ENCODE data around the gene ZNF385A.

Gene ZNF385A

DNA sequence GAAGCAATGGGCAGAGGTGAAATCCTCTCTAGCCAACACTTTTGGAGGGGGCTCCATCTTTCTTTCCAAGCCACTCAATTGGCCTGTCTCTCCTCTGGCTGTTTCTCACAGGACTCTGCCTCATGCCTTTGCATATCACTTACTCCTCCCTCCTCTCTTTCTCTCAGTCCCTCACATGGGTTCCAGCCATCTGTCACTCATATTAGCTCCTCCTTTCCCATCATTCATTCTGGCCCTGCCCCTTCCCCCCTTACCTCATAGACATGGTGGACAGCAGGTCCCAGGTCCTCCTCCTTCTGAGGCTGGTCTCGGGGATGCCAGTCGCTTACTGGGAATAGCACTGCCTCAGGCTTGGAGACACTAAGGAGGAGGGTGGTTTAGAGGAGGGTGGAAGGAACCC is 16.6 kb upstream of the ZNF385A start:
- Histone ChIP-seq H3K4me1 (ENCODE audit: control insufficient read depth, insufficient read depth, low read length) (no peaks in the 10 kb centered on the region), H3K9me3 (ENCODE audit: control insufficient read depth, insufficient read depth, low read length) (no peaks in the 10 kb centered on the region), H3K27ac (ENCODE audit: low read length) (no peak overlapping the region), H3K4me3 (ENCODE audit: low read length) (no peak overlapping the region), H3K27me3 (ENCODE audit: control insufficient read depth, insufficient read depth, low read length) (no peaks in the 10 kb centered on the region), H3K36me3 (ENCODE audit: control insufficient read depth, insufficient read depth, low read length) (peaks cover 22% of the 10 kb centered on the region; the same call in 1 of the 2 replicates)
- no CpG with 5 or more reads among the region's 2 CpGs for WGBS (ENCODE audit: insufficient coverage, insufficient read length)
- no peak for DNase-seq (ENCODE audit: low read depth, low spot score)

DNA sequence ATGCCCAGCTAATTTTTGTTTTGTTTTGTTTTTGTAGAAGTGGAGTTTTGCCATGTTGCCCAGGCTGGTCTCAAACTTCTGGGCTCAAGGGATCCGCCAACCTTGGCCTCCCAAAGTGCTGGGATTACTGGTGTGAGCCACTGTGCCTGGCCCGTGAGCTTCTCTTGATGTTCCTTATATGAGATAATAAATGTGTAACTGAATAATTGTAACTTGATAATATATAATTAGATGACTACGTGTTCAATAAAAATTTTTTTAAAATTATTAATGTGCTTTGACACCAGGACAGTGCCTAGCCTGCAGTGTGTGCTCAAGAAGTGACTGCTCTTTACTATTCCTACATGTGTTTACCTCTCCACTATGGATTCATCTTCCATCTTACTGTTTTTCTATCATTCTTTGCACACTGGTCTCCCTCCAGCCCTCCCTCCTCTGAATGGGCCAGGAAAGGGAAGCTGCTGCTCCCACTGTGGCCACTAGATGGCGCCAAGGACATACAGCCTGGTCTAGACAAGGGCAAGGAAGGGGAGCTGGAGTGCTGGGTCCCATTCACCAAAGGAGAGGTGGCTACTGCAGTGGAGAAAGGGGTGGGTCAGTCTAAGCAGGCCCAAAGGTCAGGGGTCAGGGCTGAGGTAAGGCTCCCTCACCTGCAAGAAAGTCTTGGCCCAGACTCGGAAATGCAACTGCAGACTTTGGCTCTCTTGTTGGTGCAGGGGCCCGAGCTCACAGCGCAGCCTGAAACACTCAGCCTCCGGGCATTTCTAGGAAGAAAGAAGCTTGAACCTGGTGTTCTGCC is 14.7 kb upstream of the ZNF385A start:
- Histone ChIP-seq H3K4me1 (ENCODE audit: control insufficient read depth, insufficient read depth, low read length) (no peaks in the 10 kb centered on the region), H3K27ac (ENCODE audit: low read length) (no peak overlapping the region), H3K27me3 (ENCODE audit: control insufficient read depth, insufficient read depth, low read length) (no peaks in the 10 kb centered on the region), H3K36me3 (ENCODE audit: control insufficient read depth, insufficient read depth, low read length) (peaks cover 22% of the 10 kb centered on the region; the same call in 1 of the 2 replicates), H3K9me3 (ENCODE audit: control insufficient read depth, insufficient read depth, low read length) (no peaks in the 10 kb centered on the region), H3K4me3 (ENCODE audit: low read length) (no peak overlapping the region)
- no CpG with 5 or more reads among the region's 8 CpGs for WGBS (ENCODE audit: insufficient coverage, insufficient read length)
- no peak for DNase-seq (ENCODE audit: low read depth, low spot score)

DNA sequence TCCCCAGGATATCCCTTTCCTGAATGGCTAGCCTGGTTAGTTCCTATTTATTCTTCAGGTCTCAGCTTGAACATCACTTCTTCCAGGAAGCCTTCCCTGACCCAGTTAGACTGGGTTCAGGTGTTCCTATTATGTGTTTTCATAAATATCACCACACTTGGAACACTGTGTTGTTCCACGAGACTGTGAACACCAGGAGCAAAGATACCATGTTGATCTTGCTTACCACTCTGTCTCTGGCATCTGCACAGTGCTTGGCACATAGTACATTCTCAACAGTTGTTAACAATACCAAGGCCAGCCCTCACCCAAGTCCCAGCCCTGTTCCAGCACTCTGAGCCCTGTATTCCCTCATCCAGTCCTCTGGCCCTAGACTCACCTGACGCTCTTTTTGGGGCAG is 13.7 kb upstream of the ZNF385A start:
- H3K9me3 ChIP-seq (ENCODE audit: control insufficient read depth, insufficient read depth, low read length) = no peaks in the 10 kb centered on the region

DNA sequence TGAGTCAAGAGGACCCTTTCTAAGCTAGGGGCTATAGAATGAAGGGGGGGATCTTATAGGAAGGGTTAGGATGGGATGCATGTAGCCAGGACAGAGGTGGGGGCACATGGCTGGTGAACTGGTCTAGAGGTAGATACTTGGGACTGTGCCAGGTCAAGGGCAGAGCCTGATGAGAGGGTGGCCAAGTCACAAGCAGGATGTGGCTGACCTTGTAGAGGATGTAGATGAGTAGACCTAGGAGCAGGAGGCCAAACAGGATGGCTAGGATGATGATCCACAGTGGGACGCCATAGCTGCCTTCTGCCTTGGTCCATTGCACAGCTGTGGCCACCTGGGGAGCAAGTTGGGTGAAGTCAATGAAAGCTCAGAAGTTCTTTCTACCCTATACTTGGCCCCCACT is 12.6 kb upstream of the ZNF385A start:
- Histone ChIP-seq H3K9me3 (ENCODE audit: control insufficient read depth, insufficient read depth, low read length) (no peaks in the 10 kb centered on the region), H3K27ac (ENCODE audit: low read length) (no peak overlapping the region), H3K4me1 (ENCODE audit: control insufficient read depth, insufficient read depth, low read length) (0 out of 2 replicates have a peak, but pooled peaks cover 2% of the 10 kb centered on the region), H3K36me3 (ENCODE audit: control insufficient read depth, insufficient read depth, low read length) (peaks cover 20% of the 10 kb centered on the region; the same call in 1 of the 2 replicates), H3K4me3 (ENCODE audit: low read length) (no peak overlapping the region), H3K27me3 (ENCODE audit: control insufficient read depth, insufficient read depth, low read length) (peaks cover 1% of the 10 kb centered on the region; the same call in 1 of the 2 replicates)
- WGBS (ENCODE audit: insufficient coverage, insufficient read length) = no CpG with 5 or more reads among the region's 1 CpG
- DNase-seq (ENCODE audit: low read depth, low spot score) = no peak

More for the DNA sequence above, 13.7 kb upstream of the ZNF385A start:
- H3K4me3 ChIP-seq (ENCODE audit: low read length) = no peak overlapping the region
- no peaks in the 10 kb centered on the region for H3K27me3 ChIP-seq (ENCODE audit: control insufficient read depth, insufficient read depth, low read length)
- 0 out of 2 replicates have a peak, but pooled peaks cover 2% of the 10 kb centered on the region for H3K4me1 ChIP-seq (ENCODE audit: control insufficient read depth, insufficient read depth, low read length)
- WGBS (ENCODE audit: insufficient coverage, insufficient read length) = no CpG with 5 or more reads among the region's 2 CpGs
- no peak overlapping the region for H3K27ac ChIP-seq (ENCODE audit: low read length)
- DNase-seq (ENCODE audit: low read depth, low spot score) = no peak
- peaks cover 22% of the 10 kb centered on the region; the same call in 1 of the 2 replicates for H3K36me3 ChIP-seq (ENCODE audit: control insufficient read depth, insufficient read depth, low read length)

DNA sequence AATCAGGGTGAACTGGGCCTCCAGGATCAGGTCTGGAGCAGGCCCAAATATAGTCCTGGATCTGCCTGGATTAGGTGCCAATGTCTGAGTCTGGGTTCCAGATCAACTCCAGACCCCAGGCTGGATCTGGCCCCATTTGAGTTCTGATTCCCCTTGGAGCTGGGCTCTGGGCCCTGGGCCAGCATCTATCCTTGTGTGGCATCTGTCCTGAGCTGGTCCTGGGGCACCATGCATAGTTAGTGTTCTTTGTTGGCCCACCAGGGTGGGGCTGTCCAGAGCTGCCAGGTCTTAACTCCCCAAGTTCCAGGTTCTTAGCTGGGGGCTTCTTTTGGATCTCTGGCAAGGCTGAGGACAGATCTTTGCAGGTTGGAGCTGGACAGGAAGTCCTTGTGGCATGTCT is 11.0 kb upstream of the ZNF385A start:
- DNase-seq (ENCODE audit: low read depth, low spot score) = no peak
- Histone ChIP-seq H3K4me3 (ENCODE audit: low read length) (no peak overlapping the region), H3K27me3 (ENCODE audit: control insufficient read depth, insufficient read depth, low read length) (peaks cover 1% of the 10 kb centered on the region; the same call in 1 of the 2 replicates), H3K27ac (ENCODE audit: low read length) (no peak overlapping the region), H3K36me3 (ENCODE audit: control insufficient read depth, insufficient read depth, low read length) (peaks cover 12% of the 10 kb centered on the region; the same call in 1 of the 2 replicates), H3K4me1 (ENCODE audit: control insufficient read depth, insufficient read depth, low read length) (0 out of 2 replicates have a peak, but pooled peaks cover 2% of the 10 kb centered on the region), H3K9me3 (ENCODE audit: control insufficient read depth, insufficient read depth, low read length) (no peaks in the 10 kb centered on the region)

DNA sequence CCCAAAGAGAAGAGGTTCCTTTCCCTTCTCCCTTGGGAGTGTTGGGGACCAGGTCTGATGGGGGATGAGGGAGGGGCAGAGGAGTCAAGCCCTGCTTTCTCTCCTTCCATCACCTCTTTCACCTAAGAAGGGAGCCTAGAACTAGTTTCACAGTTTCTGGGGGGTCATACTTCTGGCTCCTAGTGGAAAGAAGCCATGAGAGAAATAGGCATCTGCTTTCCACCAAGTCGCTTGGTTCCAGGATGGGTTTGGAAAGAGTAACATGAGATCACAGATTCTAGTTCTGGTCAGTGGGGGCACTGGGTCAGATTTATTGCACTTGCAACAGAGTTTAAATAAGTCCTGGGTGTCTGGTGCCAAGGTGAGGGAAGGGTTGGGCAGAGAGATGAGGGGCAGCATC is 10.5 kb upstream of the ZNF385A start:
- no peak overlapping the region for H3K4me3 ChIP-seq (ENCODE audit: low read length)
- no peaks in the 10 kb centered on the region for H3K9me3 ChIP-seq (ENCODE audit: control insufficient read depth, insufficient read depth, low read length)
- no CpG with 5 or more reads among the region's 1 CpG for WGBS (ENCODE audit: insufficient coverage, insufficient read length)
- peaks cover 11% of the 10 kb centered on the region; the same call in 1 of the 2 replicates for H3K36me3 ChIP-seq (ENCODE audit: control insufficient read depth, insufficient read depth, low read length)
- peaks cover 1% of the 10 kb centered on the region; the same call in 1 of the 2 replicates for H3K27me3 ChIP-seq (ENCODE audit: control insufficient read depth, insufficient read depth, low read length)
- peaks cover 2% of the 10 kb centered on the region; the same call in 1 of the 2 replicates for H3K4me1 ChIP-seq (ENCODE audit: control insufficient read depth, insufficient read depth, low read length)
- no peak for DNase-seq (ENCODE audit: low read depth, low spot score)
- H3K27ac ChIP-seq (ENCODE audit: low read length) = no peak overlapping the region

DNA sequence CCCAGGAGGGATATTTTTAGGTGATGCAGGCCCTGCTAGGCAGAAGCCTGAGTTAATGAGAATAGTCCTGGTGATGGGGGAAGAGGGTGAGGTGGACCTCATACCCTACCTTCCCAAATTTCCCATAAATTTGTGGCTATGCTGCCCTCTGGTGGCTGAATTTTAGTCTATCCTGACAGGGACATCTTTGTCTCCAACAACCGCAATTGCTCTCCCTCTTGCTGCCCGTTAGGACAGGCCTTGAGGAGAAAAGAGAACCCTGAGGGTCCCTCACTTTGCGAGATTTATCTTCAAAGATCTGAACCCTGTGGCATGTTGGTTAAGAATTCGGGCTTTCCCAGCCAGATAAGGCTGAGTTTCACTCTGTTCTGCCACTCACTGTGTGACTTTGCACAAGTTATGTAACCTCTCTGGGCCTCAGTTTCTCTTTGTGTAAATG is 9.8 kb upstream of the ZNF385A start:
- Histone ChIP-seq H3K27me3 (ENCODE audit: control insufficient read depth, insufficient read depth, low read length) (peaks cover 1% of the 10 kb centered on the region; the same call in 1 of the 2 replicates), H3K9me3 (ENCODE audit: control insufficient read depth, insufficient read depth, low read length) (no peaks in the 10 kb centered on the region), H3K27ac (ENCODE audit: low read length) (no peak overlapping the region), H3K36me3 (ENCODE audit: control insufficient read depth, insufficient read depth, low read length) (peaks cover 11% of the 10 kb centered on the region; the same call in 1 of the 2 replicates), H3K4me3 (ENCODE audit: low read length) (no peak overlapping the region), H3K4me1 (ENCODE audit: control insufficient read depth, insufficient read depth, low read length) (peaks cover 2% of the 10 kb centered on the region; the same call in 1 of the 2 replicates)
- DNase-seq (ENCODE audit: low read depth, low spot score) = no peak
- no CpG with 5 or more reads among the region's 4 CpGs for WGBS (ENCODE audit: insufficient coverage, insufficient read length)

DNA sequence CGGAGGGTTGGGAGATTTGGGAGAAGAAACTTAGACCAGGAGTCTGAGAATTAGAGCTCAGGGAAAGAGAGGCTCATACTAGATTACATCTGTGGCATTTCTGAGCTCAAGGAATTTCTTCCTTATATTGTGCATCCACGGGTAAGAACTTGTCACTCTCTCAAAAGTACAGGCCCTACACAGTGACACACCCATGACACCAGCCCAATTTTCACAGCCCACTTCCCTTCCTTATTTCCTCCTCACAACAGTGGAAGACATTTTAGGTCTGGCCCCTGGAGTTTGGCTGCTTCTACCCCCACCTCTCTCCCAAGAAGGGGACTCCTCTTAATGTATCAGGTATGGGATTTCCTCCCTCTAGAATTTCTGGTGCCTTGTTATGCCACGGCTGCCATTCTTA is 9.2 kb upstream of the ZNF385A start:
- Histone ChIP-seq H3K27ac (ENCODE audit: low read length) (no peak overlapping the region), H3K36me3 (ENCODE audit: control insufficient read depth, insufficient read depth, low read length) (peaks cover 11% of the 10 kb centered on the region; the same call in 1 of the 2 replicates), H3K4me1 (ENCODE audit: control insufficient read depth, insufficient read depth, low read length) (peaks cover 4% of the 10 kb centered on the region), H3K4me3 (ENCODE audit: low read length) (no peak overlapping the region), H3K9me3 (ENCODE audit: control insufficient read depth, insufficient read depth, low read length) (no peaks in the 10 kb centered on the region), H3K27me3 (ENCODE audit: control insufficient read depth, insufficient read depth, low read length) (peaks cover 1% of the 10 kb centered on the region; the same call in 1 of the 2 replicates)
- no peak for DNase-seq (ENCODE audit: low read depth, low spot score)
- no CpG with 5 or more reads among the region's 3 CpGs for WGBS (ENCODE audit: insufficient coverage, insufficient read length)

DNA sequence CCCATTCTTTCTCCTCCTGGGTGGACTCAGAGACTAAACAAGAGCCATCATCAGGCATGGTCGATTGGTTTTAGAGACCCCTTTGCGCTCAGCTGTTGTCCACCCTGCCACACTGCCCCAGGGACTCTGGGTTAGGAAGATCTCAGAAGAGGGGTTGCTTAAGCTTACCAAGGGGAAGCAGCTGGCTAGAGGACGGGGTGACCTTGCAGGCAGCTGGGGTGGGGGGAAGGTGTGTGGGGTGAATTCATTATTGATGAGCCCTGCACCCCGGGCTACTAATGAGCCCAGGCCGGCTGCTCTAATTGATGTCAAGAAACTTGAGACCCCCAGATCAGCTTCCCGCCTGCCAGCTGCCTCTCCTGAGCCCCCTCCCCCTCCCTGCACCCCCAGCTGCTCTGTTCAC is 8.7 kb upstream of the ZNF385A start:
- Histone ChIP-seq H3K27ac (ENCODE audit: low read length) (no peak overlapping the region), H3K36me3 (ENCODE audit: control insufficient read depth, insufficient read depth, low read length) (peaks cover 8% of the 10 kb centered on the region; the same call in 1 of the 2 replicates), H3K27me3 (ENCODE audit: control insufficient read depth, insufficient read depth, low read length) (peaks cover 1% of the 10 kb centered on the region; the same call in 1 of the 2 replicates), H3K9me3 (ENCODE audit: control insufficient read depth, insufficient read depth, low read length) (no peaks in the 10 kb centered on the region), H3K4me1 (ENCODE audit: control insufficient read depth, insufficient read depth, low read length) (peaks cover 4% of the 10 kb centered on the region), H3K4me3 (ENCODE audit: low read length) (no peak overlapping the region)
- no CpG with 5 or more reads among the region's 6 CpGs for WGBS (ENCODE audit: insufficient coverage, insufficient read length)
- DNase-seq (ENCODE audit: low read depth, low spot score) = no peak

DNA sequence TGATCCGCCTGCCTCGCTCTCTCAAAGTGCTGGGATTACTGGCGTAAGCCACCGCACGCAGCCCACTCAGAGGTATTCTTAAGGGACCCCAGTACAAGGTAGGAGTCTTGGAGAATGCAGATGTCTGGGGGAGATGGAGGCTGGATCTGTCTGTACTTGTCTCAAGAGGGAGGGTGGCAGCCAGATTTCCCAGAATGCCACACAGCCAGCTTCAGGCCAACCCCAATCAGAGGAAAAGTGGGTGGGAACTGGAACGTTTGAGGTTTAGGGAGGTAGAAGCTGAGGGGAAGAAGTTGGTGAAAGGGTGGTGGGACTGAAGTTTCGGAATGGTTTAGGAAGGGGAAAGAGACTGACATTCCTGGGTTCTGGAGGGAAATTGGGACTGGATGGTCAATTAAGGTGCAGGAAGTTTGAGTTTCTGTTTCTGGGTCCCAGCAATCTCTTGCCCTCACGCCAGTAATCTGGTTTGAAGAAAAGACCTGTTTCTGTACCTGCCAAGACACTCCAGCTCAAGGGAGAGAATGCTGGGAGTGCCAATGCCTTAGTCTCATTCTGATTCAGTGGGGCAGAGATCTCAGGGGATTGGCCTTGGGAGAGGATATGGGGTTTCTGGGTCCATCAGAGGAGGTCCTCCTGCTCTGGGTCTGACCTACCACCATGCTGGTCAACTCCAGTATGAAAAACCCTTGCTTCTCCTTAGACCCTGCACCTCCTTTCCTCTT is 8.1 kb upstream of the ZNF385A start:
- H3K27ac ChIP-seq (ENCODE audit: low read length) = no peak overlapping the region
- DNase-seq (ENCODE audit: low read depth, low spot score) = no peak
- H3K36me3 ChIP-seq (ENCODE audit: control insufficient read depth, insufficient read depth, low read length) = peaks cover 6% of the 10 kb centered on the region; the same call in 1 of the 2 replicates
- H3K4me1 ChIP-seq (ENCODE audit: control insufficient read depth, insufficient read depth, low read length) = peaks cover 5% of the 10 kb centered on the region
- WGBS (ENCODE audit: insufficient coverage, insufficient read length) = 100% methylated on average over 2 of the region's 8 CpGs
- H3K27me3 ChIP-seq (ENCODE audit: control insufficient read depth, insufficient read depth, low read length) = peaks cover 1% of the 10 kb centered on the region; the same call in 1 of the 2 replicates
- no peak overlapping the region for H3K4me3 ChIP-seq (ENCODE audit: low read length)
- no peaks in the 10 kb centered on the region for H3K9me3 ChIP-seq (ENCODE audit: control insufficient read depth, insufficient read depth, low read length)
